Posterior vena cava (tissue), 2 donors: ENCODE measurements around the gene ZNF519. TPM values are rescaled to one million over a fixed set of nuclear protein-coding genes. Genes with fewer than 3 reads are reported as not detected.
A peak's percentile ranks its signal among the peaks of the same experiment; 100 is the strongest.
"Not testable (repeated sequence)": the region's sequence is repeated elsewhere in the genome, so short reads cannot be mapped to it uniquely, and the experiment has no call there.

Experiments
- DNase-seq: peaks from one replicate; pipeline ENCODE4 v3.0.0-alpha.2; 2020; ENCODE audit warnings: low spot score
- intact Hi-C, 2 donors: fragments of 100-400 bp; cut with DNase I; formaldehyde crosslinking; loops; one replicate each; pipeline versions ENCODE4 v1.14.1 to v1.14.2; 2022 to 2023
- long read RNA-seq, 2 donors: library from polyadenylated mRNA; unstranded; transcript quantifications; one replicate each; pipeline ENCODE4 v2.0.0, GENCODE V29; 2020 to 2021
- total RNA-seq, 2 donors: library from RNA; stranded (reverse); fragmentation: NEBNext Ultra II Directional; extraction: Animal tissue kit (Norgen Biotek cat#: 25700); gene quantifications; one replicate each; pipeline ENCODE4 v1.2.1, GENCODE V29; 2021
- donor health status: DM: yes; HTN: yes; CAD: no.
- donor health status: DM: yes; HTN: yes; CAD: no.

Gene ZNF519
- total RNA-seq: 10 to 100 TPM in 1 of 2 donors, 1 to 10 TPM in 1; 5.8 to 10.2 TPM
- long read RNA-seq, donor 1, partial matches to known transcripts: 0 of 2 reads
- long read RNA-seq, donor 1, other reads (novel, unspliced or antisense): 1 of 2 reads
- long read RNA-seq, donor 2, partial matches to known transcripts: 0 of 3 reads
- long read RNA-seq, donor 2, other reads (novel, unspliced or antisense): 2 of 3 reads

GRCh38 chr18:14132271-14132700, at the start of gene ZNF519:
Gene ZNF519 (minus strand): TSS chr18:14132435. CDS start chr18:14132277, 158 bp downstream.
- peak; percentile 97 for DNase-seq
- intact Hi-C loops: not testable (repeated sequence)

GRCh38 chr18:14179306-14179705, 47.1 kb upstream of the ZNF519 start:
- intact Hi-C loops: no loop called here

GRCh38 chr18:14178321-14179196, 46.3 kb upstream of the ZNF519 start:
- DNase-seq: peak; percentile 82
- intact Hi-C loops: not testable (repeated sequence)

More at GRCh38 chr18:14179306-14179705, 47.1 kb upstream of the ZNF519 start:
- DNase-seq: no peak

- intact Hi-C loops: not testable (repeated sequence)
Measured at GRCh38 chr18:14177540-14178320, 45.5 kb upstream of the ZNF519 start.

GRCh38 chr18:14175404-14175803, 43.2 kb upstream of the ZNF519 start:
- peak; percentile 51 for DNase-seq
- intact Hi-C loops: not testable (repeated sequence)

More at GRCh38 chr18:14177540-14178320, 45.5 kb upstream of the ZNF519 start:
- peak; percentile 74 for DNase-seq

- peak; percentile 73 for DNase-seq
- intact Hi-C loops: no loop called here
Measured at GRCh38 chr18:14174706-14175085, 42.5 kb upstream of the ZNF519 start.

- intact Hi-C loops: not testable (repeated sequence)
Measured at GRCh38 chr18:14174002-14174705, 41.9 kb upstream of the ZNF519 start.

GRCh38 chr18:14173116-14173951, 41.1 kb upstream of the ZNF519 start:
- DNase-seq: peak; percentile 73
- intact Hi-C loops: not testable (repeated sequence)

More at GRCh38 chr18:14174002-14174705, 41.9 kb upstream of the ZNF519 start:
- DNase-seq: peak; percentile 37

GRCh38 chr18:14172142-14173115, 40.2 kb upstream of the ZNF519 start:
- intact Hi-C loops: not testable (repeated sequence)

GRCh38 chr18:14171301-14172141, 39.3 kb upstream of the ZNF519 start:
- intact Hi-C loops: not testable (repeated sequence)
- DNase-seq: peak; percentile 53

More at GRCh38 chr18:14172142-14173115, 40.2 kb upstream of the ZNF519 start:
- DNase-seq: peak; percentile 77

GRCh38 chr18:14170367-14171036, 38.3 kb upstream of the ZNF519 start:
- peak; percentile 47 for DNase-seq
- intact Hi-C loops: not testable (repeated sequence)

GRCh38 chr18:14162915-14163314, 30.7 kb upstream of the ZNF519 start:
- peak; percentile 48 for DNase-seq
- intact Hi-C loops: not testable (repeated sequence)

- intact Hi-C loops, DNase-seq: not testable (repeated sequence)
Measured at GRCh38 chr18:14151564-14152113, 19.4 kb upstream of the ZNF519 start.

- DNase-seq, intact Hi-C loops: not testable (repeated sequence)
Measured at GRCh38 chr18:14150766-14151165, 18.5 kb upstream of the ZNF519 start.

- DNase-seq, intact Hi-C loops: not testable (repeated sequence)
Measured at GRCh38 chr18:14149916-14150420, 17.7 kb upstream of the ZNF519 start.
